ENCODE measurements around the gene PIAS1. TPM values are rescaled to one million over a fixed set of nuclear protein-coding genes. Genes with fewer than 3 reads are reported as not detected.
"Not testable (repeated sequence)": the region's sequence is repeated elsewhere in the genome, so short reads cannot be mapped to it uniquely, and the experiment has no call there.

PIAS1 gene
- total RNA-seq (10 to 100 TPM; 28.7 to 37.8 (median 30.1) TPM), polyA plus RNA-seq (10 to 100 TPM in 1 of 2 donors, 1 to 10 TPM in 1; 6.2 to 11.2 TPM)
- long read RNA-seq, donor 1, full-length matches to known transcripts, result 16 of 23 reads
- long read RNA-seq, donor 1, partial matches to known transcripts, result 2 of 23 reads
- long read RNA-seq, donor 1, other reads (novel, unspliced or antisense), result 5 of 23 reads
- long read RNA-seq, donor 2, full-length matches to known transcripts, result 70 of 99 reads
- long read RNA-seq, donor 2, partial matches to known transcripts, result 24 of 99 reads
- long read RNA-seq, donor 2, other reads (novel, unspliced or antisense), result 5 of 99 reads
- long read RNA-seq, donor 3, full-length matches to known transcripts, result 13 of 26 reads
- long read RNA-seq, donor 3, partial matches to known transcripts, result 10 of 26 reads
- long read RNA-seq, donor 3, other reads (novel, unspliced or antisense), result 3 of 26 reads

DNA sequence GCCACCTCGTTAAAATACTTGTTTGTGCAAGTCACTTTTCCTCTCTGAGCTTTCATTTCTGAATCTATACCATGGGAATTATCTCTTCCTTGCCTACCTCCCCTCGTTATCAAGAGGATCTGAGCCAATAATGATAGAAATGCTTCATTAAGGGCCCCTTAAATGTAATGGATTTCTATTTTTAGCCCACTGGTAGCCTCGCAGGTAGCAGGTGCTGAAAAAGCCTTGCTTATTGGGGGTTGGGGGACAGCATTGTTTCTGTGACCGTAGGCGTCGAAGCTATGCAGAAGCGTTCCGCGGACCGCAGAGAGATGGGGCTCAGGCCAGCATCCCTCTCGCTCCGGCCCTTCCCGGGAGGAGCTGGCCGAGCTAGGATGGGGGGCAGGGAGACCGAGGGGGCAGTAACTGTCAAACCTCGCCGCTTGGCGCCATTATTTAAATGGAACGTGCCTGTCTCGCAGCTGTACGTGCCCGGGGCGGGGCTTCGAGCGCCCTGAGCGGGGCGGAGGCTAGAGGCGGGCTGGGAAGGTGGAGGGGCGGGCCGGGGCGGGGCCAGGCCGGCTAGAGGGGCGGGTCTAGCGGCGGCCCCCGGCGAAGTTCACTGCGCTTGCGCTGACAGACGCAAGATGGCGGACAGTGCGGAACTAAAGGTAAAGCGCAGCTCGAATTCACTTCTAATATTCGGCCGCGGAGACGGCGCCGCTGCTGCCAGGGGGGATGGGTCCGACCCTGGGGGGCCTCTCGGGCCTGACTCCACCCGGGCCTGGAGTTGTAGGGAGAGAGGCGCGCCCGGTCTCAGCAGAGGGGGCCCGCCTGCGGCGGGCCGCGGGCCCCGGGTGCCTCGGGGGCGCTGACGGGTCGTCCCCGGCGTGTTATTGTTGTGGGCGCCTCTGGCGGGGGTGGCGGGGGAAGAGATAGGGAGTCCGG is at the start of gene PIAS1:
Gene PIAS1, plus strand, starts transcription at position 615 of the 927 bp plus-strand sequence. Its CDS starts 12 bp downstream, at position 627.
- whole genome bisulfite sequencing, 4 donors, result 1 to 4% (median 2%) methylated on average over 27 to 72 of the region's 72 CpGs
- ATAC-seq, result peak; percentile 97 to 99 (median 98)
- peak within 1 kb of the TSS; percentile 39 to 96 (median 91) for H3K27ac ChIP-seq

GRCh38 chr15:68007642-68008041 is 46.5 kb upstream of the PIAS1 start:
- 90 to 95% (median 92%) methylated on average over 5 of the region's 5 CpGs for WGBS, 4 donors
- H3K27ac ChIP-seq, H3K27me3 ChIP-seq: not testable (repeated sequence)

More for the DNA sequence above, at the start of gene PIAS1:
- Histone ChIP-seq H3K9me3 (no peaks in the 10 kb centered on the region), H3K36me3 (no peaks in the 10 kb centered on the region), H3K4me1 (peaks cover 0 to 40% (median 31%) of the 10 kb centered on the region in 12 donors), H3K4me3 (peak within 1 kb of the TSS; percentile 66 to 99 (median 96)), H3K27me3 (no peaks in the 10 kb centered on the region)
- TF ChIP-seq, protein P1, sequence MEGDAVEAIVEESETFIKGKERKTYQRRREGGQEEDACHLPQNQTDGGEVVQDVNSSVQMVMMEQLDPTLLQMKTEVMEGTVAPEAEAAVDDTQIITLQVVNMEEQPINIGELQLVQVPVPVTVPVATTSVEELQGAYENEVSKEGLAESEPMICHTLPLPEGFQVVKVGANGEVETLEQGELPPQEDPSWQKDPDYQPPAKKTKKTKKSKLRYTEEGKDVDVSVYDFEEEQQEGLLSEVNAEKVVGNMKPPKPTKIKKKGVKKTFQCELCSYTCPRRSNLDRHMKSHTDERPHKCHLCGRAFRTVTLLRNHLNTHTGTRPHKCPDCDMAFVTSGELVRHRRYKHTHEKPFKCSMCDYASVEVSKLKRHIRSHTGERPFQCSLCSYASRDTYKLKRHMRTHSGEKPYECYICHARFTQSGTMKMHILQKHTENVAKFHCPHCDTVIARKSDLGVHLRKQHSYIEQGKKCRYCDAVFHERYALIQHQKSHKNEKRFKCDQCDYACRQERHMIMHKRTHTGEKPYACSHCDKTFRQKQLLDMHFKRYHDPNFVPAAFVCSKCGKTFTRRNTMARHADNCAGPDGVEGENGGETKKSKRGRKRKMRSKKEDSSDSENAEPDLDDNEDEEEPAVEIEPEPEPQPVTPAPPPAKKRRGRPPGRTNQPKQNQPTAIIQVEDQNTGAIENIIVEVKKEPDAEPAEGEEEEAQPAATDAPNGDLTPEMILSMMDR (IDR thresholded peaks at IDR 0.05), result peak in 4 of 12 donors; percentile 16 to 28 (median 24)
- peak; percentile 44 to 90 for TF ChIP-seq POLR2A (IDR thresholded peaks at IDR 0.05)
- intact Hi-C loops (cut with DNase I), result loop anchor here in 8 of 10 donors (1.0 to 10.0 kb wide), 10 partner anchors 61 to 192 kb away; no protein-coding TSS in a partner anchor
- DNase-seq, result peak; percentile 93 to 98 (median 97)

DNA sequence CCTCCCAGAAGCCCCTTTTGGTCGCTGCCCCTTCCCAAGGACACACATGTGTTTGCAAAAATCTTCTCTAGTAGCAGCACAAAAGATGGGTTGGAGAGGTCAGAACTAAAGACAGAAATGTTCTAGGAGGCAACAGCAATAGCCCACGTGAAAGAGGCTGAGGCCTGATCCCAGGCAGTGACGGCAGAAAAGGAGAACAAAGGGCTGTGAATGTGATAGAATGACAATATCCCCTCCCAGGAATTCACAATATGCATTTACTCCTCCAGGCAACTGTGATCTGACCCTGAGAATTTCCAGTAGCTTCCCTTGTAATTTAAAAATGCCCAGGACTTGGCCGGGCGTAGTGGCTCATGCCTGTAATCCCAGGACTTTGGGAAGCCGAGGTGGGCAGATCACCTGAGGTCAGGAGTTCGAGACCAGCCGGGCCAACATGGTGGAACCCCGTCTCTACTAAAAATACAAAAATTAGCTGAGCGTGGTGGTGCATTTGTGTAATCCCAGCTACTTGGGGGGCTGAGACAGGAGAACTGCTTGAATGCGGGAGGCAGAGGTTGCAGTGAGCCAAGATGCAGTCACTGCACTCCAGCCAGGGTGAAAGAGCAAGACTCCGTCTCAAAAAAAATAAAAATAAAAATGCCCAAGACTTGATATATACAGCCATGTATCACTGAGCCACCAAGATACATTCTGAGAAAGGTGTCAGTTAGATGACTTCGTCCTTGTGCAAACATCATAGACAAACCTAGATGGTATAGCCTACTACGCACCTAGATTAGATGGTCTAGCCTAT is 43.6 kb upstream of the PIAS1 start:
- Histone ChIP-seq H3K27me3 (no peaks in the 10 kb centered on the region), H3K27ac (no peak overlapping the region), H3K4me3 (no peak overlapping the region), H3K4me1 (peaks cover 0 to 21% (median 0%) of the 10 kb centered on the region in 12 donors), H3K9me3 (peaks cover 0 to 3% (median 0%) of the 10 kb centered on the region in 12 donors), H3K36me3 (no peaks in the 10 kb centered on the region)
- 86 to 93% (median 90%) methylated on average over 14 of the region's 14 CpGs for WGBS, 4 donors
- no peak for ATAC-seq
- no peak for TF ChIP-seq POLR2A (IDR thresholded peaks at IDR 0.05)
- TF ChIP-seq, protein P1 (IDR thresholded peaks at IDR 0.05), result no peak
- DNase-seq, result no peak
- intact Hi-C loops (cut with DNase I), result no loop called here

More at GRCh38 chr15:68007642-68008041, 46.5 kb upstream of the PIAS1 start:
- H3K9me3 ChIP-seq; ATAC-seq; H3K36me3 ChIP-seq; intact Hi-C loops (cut with DNase I); DNase-seq; H3K4me3 ChIP-seq: not testable (repeated sequence)
- peaks cover 0 to 30% (median 0%) of the 10 kb centered on the region in 12 donors for H3K4me1 ChIP-seq

DNA sequence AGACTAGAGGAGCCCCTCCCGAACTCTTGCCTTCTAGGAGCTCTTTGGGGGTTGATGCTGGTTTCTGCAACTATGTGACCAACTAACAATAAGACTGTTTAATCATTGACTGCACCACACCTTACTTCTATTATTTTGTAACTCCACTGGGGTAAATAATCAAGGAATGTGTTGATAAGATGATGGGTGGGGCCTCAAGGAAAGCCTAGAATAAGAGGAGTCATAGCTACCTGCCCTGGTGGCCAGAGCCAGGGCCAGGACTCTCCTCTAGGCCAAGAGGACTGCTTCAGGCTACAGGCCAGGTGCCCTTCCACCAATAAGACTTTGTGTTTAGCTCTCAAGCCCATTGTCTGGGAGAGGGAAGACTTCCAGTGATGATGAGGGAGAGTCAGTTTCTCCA is 41.2 kb upstream of the PIAS1 start:
- ATAC-seq, result no peak
- Histone ChIP-seq H3K4me1 (peaks cover 0 to 16% (median 0%) of the 10 kb centered on the region in 12 donors), H3K27ac (no peak overlapping the region), H3K9me3 (no peaks in the 10 kb centered on the region), H3K4me3 (no peak overlapping the region), H3K36me3 (no peaks in the 10 kb centered on the region), H3K27me3 (no peaks in the 10 kb centered on the region)
- WGBS, 4 donors, result 86 to 100% (median 93%) methylated on average over 1 of the region's 1 CpG
- no peak for DNase-seq
- intact Hi-C loops (cut with DNase I), result no loop called here
- TF ChIP-seq POLR2A (IDR thresholded peaks at IDR 0.05), result no peak
- TF ChIP-seq, protein P1 (IDR thresholded peaks at IDR 0.05), result no peak
